ENCODE data around the gene ANKMY1. TPM values are rescaled to one million over a fixed set of nuclear protein-coding genes. Genes with fewer than 3 reads are reported as not detected.

ANKMY1 gene
- total RNA-seq, 1 experiment from 2014 or later = 28.3 TPM

- BruUV-seq (replicated peaks) = no TSS peak
- Histone ChIP-seq H3K9me2 (ENCODE audit: insufficient read depth) (no peaks in the 10 kb centered on the region), H3K36me3 (ENCODE audit: control insufficient read depth in 1 of 2, insufficient read depth in 2 of 2, low read length in 2 of 2) (no peaks in the 10 kb centered on the region), H3K79me2 (ENCODE audit: insufficient read depth, low read length) (no peaks in the 10 kb centered on the region), H3K27ac (ENCODE audit: low read depth, low read length) (no peak overlapping the region), H3K27me3 (ENCODE audit: insufficient read depth, low read length) (no peaks in the 10 kb centered on the region), H3K4me3 (replicated peaks in 1 of 2; ENCODE audit: low read depth in 1 of 2, low read length in 2 of 2) (no peak overlapping the region), H3K4me2 (ENCODE audit: low read length) (no peak overlapping the region), H2AFZ (ENCODE audit: low read depth, low read length, poor library complexity, severe bottlenecking) (no peak overlapping the region), H3K4me1 (ENCODE audit: control insufficient read depth in 1 of 2, insufficient read depth in 2 of 2, low read length in 2 of 2) (no peaks in the 10 kb centered on the region), H3K9ac (ENCODE audit: low read length) (no peak overlapping the region), H3K9me3 (ENCODE audit: control insufficient read depth in 1 of 2, insufficient read depth in 1 of 2, low read depth in 1 of 2, low read length in 2 of 2) (peaks cover 0 to 1% of the 10 kb centered on the region in 2 experiments; a peak in 1 of 4 replicates), H4K20me1 (ENCODE audit: insufficient read depth) (no peaks in the 10 kb centered on the region)
- TF ChIP-seq TCF7L2 (IDR thresholded peaks at IDR 0.05; ENCODE audit: borderline replicate concordance, extremely low read depth, insufficient read depth, insufficient read length) = no peak
- no peak for TF ChIP-seq EZH2phosphoT487 (IDR thresholded peaks at IDR 0.05; ENCODE audit: borderline replicate concordance)
- TF ChIP-seq EZH2 (IDR thresholded peaks at IDR 0.05) = no peak
- no peak for TF ChIP-seq ZNF274 (IDR thresholded peaks at IDR 0.05; ENCODE audit: low read depth, low read length)
- no peak for TF ChIP-seq FOSL1 (IDR thresholded peaks at IDR 0.05; ENCODE audit: low read depth)
- TF ChIP-seq, protein P1, sequence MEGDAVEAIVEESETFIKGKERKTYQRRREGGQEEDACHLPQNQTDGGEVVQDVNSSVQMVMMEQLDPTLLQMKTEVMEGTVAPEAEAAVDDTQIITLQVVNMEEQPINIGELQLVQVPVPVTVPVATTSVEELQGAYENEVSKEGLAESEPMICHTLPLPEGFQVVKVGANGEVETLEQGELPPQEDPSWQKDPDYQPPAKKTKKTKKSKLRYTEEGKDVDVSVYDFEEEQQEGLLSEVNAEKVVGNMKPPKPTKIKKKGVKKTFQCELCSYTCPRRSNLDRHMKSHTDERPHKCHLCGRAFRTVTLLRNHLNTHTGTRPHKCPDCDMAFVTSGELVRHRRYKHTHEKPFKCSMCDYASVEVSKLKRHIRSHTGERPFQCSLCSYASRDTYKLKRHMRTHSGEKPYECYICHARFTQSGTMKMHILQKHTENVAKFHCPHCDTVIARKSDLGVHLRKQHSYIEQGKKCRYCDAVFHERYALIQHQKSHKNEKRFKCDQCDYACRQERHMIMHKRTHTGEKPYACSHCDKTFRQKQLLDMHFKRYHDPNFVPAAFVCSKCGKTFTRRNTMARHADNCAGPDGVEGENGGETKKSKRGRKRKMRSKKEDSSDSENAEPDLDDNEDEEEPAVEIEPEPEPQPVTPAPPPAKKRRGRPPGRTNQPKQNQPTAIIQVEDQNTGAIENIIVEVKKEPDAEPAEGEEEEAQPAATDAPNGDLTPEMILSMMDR (IDR thresholded peaks at IDR 0.05 in 2 of 3, conservative IDR thresholded peaks at IDR 0.05 in 1 of 3; ENCODE audit: borderline replicate concordance in 1 of 3, insufficient read depth in 1 of 3, low read depth in 2 of 3, low read length in 2 of 3) = no peak
- no peak for TF ChIP-seq CBX3 (IDR thresholded peaks at IDR 0.05; ENCODE audit: low read depth)
- TF ChIP-seq ELF1 (IDR thresholded peaks at IDR 0.05; ENCODE audit: borderline replicate concordance, low read depth) = no peak
- no peak for TF ChIP-seq POLR2A (IDR thresholded peaks at IDR 0.05; ENCODE audit: borderline replicate concordance, extremely low read depth, insufficient read depth, insufficient read length)
- TF ChIP-seq ZFX (IDR thresholded peaks at IDR 0.05) = no peak
- ChIA-PET CTCF (no interaction called here), POLR2A (no interaction called here), RAD21 (ENCODE audit: low non-redundant PET in 1 of 2, low total read pairs in 2 of 2, uncharacterized antibody in 2 of 2, unreplicated experiment in 2 of 2) (no interaction called here)
- DNase-seq (ENCODE audit: low read depth, low spot score) (no peak), ATAC-seq (no peak)
- intact Hi-C loops (cut with micrococcal nuclease) = no loop called here
These were observed 76.8 kb downstream of the ANKMY1 start for GRCh38 chr2:240480834-240481623.

All from HCT116 (cell line).